ENCODE results near the gene ARID1B.

DNA sequence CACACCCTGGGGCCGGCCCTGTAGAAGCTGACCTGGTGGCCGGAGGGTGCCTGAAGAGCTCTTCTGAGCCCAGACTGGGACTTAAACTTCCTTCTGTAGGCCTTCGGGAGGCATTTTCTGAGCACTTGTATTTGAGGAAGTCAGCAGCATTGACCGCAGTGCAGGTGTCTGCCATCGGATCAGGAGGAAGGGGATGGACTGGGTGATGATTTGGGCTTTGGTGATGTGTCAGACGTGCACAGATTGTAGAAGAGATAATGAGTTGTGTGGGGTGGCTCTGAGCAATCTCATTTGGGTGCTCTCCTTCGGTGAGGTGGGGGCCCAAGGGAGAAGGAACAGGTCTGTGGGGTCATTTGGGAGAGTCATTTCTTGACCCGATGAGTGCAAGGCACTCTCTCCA, 150.9 kb downstream of the ARID1B start:
- TF ChIP-seq, protein P1, sequence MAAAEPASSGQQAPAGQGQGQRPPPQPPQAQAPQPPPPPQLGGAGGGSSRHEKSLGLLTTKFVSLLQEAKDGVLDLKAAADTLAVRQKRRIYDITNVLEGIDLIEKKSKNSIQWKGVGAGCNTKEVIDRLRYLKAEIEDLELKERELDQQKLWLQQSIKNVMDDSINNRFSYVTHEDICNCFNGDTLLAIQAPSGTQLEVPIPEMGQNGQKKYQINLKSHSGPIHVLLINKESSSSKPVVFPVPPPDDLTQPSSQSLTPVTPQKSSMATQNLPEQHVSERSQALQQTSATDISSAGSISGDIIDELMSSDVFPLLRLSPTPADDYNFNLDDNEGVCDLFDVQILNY (CRISPR knock-in tag; conservative IDR thresholded peaks at IDR 0.05), result no peak
- TF ChIP-seq, protein P2, sequence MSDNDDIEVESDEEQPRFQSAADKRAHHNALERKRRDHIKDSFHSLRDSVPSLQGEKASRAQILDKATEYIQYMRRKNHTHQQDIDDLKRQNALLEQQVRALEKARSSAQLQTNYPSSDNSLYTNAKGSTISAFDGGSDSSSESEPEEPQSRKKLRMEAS (IDR thresholded peaks at IDR 0.05), result no peak
- TF ChIP-seq, protein P3, sequence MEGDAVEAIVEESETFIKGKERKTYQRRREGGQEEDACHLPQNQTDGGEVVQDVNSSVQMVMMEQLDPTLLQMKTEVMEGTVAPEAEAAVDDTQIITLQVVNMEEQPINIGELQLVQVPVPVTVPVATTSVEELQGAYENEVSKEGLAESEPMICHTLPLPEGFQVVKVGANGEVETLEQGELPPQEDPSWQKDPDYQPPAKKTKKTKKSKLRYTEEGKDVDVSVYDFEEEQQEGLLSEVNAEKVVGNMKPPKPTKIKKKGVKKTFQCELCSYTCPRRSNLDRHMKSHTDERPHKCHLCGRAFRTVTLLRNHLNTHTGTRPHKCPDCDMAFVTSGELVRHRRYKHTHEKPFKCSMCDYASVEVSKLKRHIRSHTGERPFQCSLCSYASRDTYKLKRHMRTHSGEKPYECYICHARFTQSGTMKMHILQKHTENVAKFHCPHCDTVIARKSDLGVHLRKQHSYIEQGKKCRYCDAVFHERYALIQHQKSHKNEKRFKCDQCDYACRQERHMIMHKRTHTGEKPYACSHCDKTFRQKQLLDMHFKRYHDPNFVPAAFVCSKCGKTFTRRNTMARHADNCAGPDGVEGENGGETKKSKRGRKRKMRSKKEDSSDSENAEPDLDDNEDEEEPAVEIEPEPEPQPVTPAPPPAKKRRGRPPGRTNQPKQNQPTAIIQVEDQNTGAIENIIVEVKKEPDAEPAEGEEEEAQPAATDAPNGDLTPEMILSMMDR (CRISPR knock-in tag; IDR thresholded peaks at IDR 0.05), result no peak
- TF ChIP-seq ZC3H13 (CRISPR knock-in tag; IDR thresholded peaks at IDR 0.05) (no peak), ZNF34 (CRISPR knock-in tag; IDR thresholded peaks at IDR 0.05; ENCODE audit: borderline replicate concordance) (no peak), SMAD3 (CRISPR knock-in tag; IDR thresholded peaks at IDR 0.05) (no peak), JUN (CRISPR knock-in tag; IDR thresholded peaks at IDR 0.05) (no peak), ZNF121 (CRISPR knock-in tag; IDR thresholded peaks at IDR 0.05) (no peak)
- TF ChIP-seq, protein P4, sequence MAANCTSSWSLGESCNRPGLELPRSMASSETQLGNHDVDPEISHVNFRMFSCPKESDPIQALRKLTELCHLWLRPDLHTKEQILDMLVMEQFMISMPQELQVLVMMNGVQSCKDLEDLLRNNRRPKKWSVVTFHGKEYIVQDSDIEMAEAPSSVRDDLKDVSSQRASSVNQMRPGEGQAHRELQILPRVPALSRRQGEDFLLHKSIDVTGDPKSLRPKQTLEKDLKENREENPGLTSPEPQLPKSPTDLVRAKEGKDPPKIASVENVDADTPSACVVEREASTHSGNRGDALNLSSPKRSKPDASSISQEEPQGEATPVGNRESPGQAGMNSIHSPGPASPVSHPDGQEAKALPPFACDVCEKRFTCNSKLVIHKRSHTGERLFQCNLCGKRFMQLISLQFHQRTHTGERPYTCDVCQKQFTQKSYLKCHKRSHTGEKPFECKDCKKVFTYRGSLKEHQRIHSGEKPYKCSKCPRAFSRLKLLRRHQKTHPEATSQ (CRISPR knock-in tag; IDR thresholded peaks at IDR 0.05; ENCODE audit: borderline replicate concordance), result no peak
